ENCODE results near the gene PAX8.

The PAX8 gene

GRCh38 chr2:113219525-113219888 lies 59.2 kb downstream of the PAX8 start:
- no peak for FAIRE-seq

GRCh38 chr2:113219092-113219441 lies 59.7 kb downstream of the PAX8 start:
- no peak for FAIRE-seq

GRCh38 chr2:113218283-113219091 lies 60.2 kb downstream of the PAX8 start:
- no peak for FAIRE-seq

GRCh38 chr2:113217455-113218282 lies 61.1 kb downstream of the PAX8 start:
- FAIRE-seq, result no peak

GRCh38 chr2:113216891-113217454 lies 61.7 kb downstream of the PAX8 start:
- no peak for FAIRE-seq

- FAIRE-seq, result no peak
Observed at GRCh38 chr2:113216321-113216720, 62.4 kb downstream of the PAX8 start.

GRCh38 chr2:113215056-113215455 lies 63.7 kb downstream of the PAX8 start:
- no peak for FAIRE-seq

GRCh38 chr2:113214141-113214540 lies 64.6 kb downstream of the PAX8 start:
- no peak for FAIRE-seq

GRCh38 chr2:113213061-113213930 lies 65.4 kb downstream of the PAX8 start:
- FAIRE-seq, result no peak

- FAIRE-seq, result no peak
Observed at GRCh38 chr2:113212245-113213060, 66.3 kb downstream of the PAX8 start.

GRCh38 chr2:113211226-113212105 lies 67.3 kb downstream of the PAX8 start:
- no peak for FAIRE-seq

- no peak for FAIRE-seq
Observed at GRCh38 chr2:113209646-113210171, 69.0 kb downstream of the PAX8 start.

- no peak for FAIRE-seq
Observed at GRCh38 chr2:113209011-113209645, 69.6 kb downstream of the PAX8 start.

- no peak for FAIRE-seq
Observed at GRCh38 chr2:113208396-113208795, 70.3 kb downstream of the PAX8 start.

GRCh38 chr2:113207021-113207420 lies 71.7 kb downstream of the PAX8 start:
- FAIRE-seq, result no peak

GRCh38 chr2:113206251-113206650 lies 72.5 kb downstream of the PAX8 start:
- no peak for FAIRE-seq

- FAIRE-seq, result no peak
Observed at GRCh38 chr2:113203901-113204519, 74.7 kb downstream of the PAX8 start.

- no peak for FAIRE-seq
Observed at GRCh38 chr2:113203217-113203530, 75.5 kb downstream of the PAX8 start.

GRCh38 chr2:113202305-113203216 lies 76.2 kb downstream of the PAX8 start:
- no peak for FAIRE-seq

Measured in G401.6 (cell line).